ENCODE data around the gene MTOR.
"Not testable (repeated sequence)": the region's sequence is repeated elsewhere in the genome, so short reads cannot be mapped to it uniquely, and the experiment has no call there.

DNA sequence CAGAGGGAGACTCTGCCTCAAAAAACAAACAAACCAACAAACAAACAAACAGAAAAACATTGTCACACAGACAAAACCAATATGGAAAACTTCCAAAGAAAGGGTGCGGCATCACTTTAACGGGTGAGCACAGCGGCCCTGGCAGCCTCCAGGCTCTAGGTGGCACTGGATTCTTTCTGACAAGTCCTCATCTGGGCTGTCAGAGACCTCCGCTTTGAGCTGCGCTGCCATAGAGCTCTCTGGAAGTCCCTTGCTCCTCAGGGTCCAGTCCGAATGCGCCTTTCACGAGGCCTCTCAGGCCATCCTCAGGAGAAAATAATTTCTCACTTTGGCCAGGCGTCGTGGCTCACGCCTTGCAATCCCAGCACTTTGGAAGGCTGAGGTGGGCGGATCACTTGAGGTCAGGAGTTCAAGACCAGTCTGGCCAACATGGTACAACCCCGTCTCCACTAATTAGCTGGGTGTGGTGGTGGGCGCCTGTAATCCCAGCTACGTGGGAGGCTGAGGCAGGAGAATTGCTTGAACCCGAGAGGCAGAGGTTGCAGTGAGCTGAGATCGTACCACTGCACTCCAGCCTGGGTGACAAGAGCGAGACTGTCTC, 198.3 kb downstream of the MTOR start:
- TF ChIP-seq POLR2A (IDR thresholded peaks at IDR 0.05; ENCODE audit: low read depth, low read length); HDAC2 (IDR thresholded peaks at IDR 0.05); CTCF (IDR thresholded peaks at IDR 0.05 in 2 of 3, conservative IDR thresholded peaks at IDR 0.05 in 1 of 3; ENCODE audit: control insufficient read depth in 2 of 3, extremely low read depth in 1 of 3, insufficient read depth in 1 of 3, low read depth in 3 of 3, low read length in 3 of 3); TAF1 (IDR thresholded peaks at IDR 0.05; ENCODE audit: borderline replicate concordance, low read depth, low read length): not testable (repeated sequence)
